HFFc6 (cell line): ENCODE measurements around the gene CNOT1. TPM values are rescaled to one million over a fixed set of nuclear protein-coding genes. Genes with fewer than 3 reads are reported as not detected.

Experiments used
- DNase-seq: peaks from one replicate; pipeline ENCODE4 v3.0.0-alpha.2; 2018
- H3K27ac Mint-ChIP-seq: 2 replicates; pipeline ENCODE4 v1.8.0; 2020; ENCODE audit warnings: mild to moderate bottlenecking, mixed read lengths
- H3K27me3 Mint-ChIP-seq: 2 replicates; pipeline ENCODE4 v1.8.0; 2021; ENCODE audit warnings: mild to moderate bottlenecking, moderate library complexity, mixed read lengths; ENCODE audit not compliant: insufficient read depth
- H3K36me3 Mint-ChIP-seq: 2 replicates; pipeline ENCODE4 v1.8.0; 2021; ENCODE audit warnings: low read depth, mixed read lengths
- H3K4me1 Mint-ChIP-seq: 2 replicates; pipeline ENCODE4 v1.8.0; 2020; ENCODE audit warnings: low read depth, mixed read lengths
- H3K4me3 Mint-ChIP-seq: 2 replicates; pipeline ENCODE4 v1.8.0; 2020; ENCODE audit warnings: mild to moderate bottlenecking, moderate library complexity, mixed read lengths
- H3K9me3 Mint-ChIP-seq: 2 replicates; pipeline ENCODE4 v1.8.0; 2020; ENCODE audit warnings: mild to moderate bottlenecking, mixed read lengths
- CTCF ChIP-seq: fragments of 200-600 bp; sonication (generic); IDR thresholded peaks from 2 replicates; pipeline ENCODE4 v1.5.0; 2021; ENCODE audit warnings: antibody characterized with exemption, mild to moderate bottlenecking
- total RNA-seq, 6 experiments: library from RNA; stranded (reverse); fragmentation: NEBNext Ultra II Directional; extraction: Animal tissue kit (Norgen Biotek cat#: 25700); gene quantifications; 2 replicates in 1 of 6; 3 replicates in 5 of 6; pipeline ENCODE4 v1.2.3, GENCODE V29; 2021

The CNOT1 gene
- total RNA-seq, 6 experiments from 2014 or later = 114 to 139 (median 121) TPM

GRCh38 chr16:58563775-58564174 lies 65.9 kb downstream of the CNOT1 start:
- Mint-ChIP-seq H3K4me1 (peaks cover 18% of the 10 kb centered on the region), H3K27ac (peak overlapping the region; percentile 1; the same call in 1 of the 2 replicates), H3K9me3 (no peaks in the 10 kb centered on the region), H3K36me3 (peaks cover 34% of the 10 kb centered on the region; the same call in 1 of the 2 replicates), H3K4me3 (no peak overlapping the region), H3K27me3 (no peaks in the 10 kb centered on the region)
- TF ChIP-seq CTCF = peak; percentile 45
- DNase-seq = no peak

GRCh38 chr16:58563235-58563634 lies 66.4 kb downstream of the CNOT1 start:
- DNase-seq = peak; percentile 56
- Mint-ChIP-seq H3K4me1 (peaks cover 18% of the 10 kb centered on the region), H3K4me3 (no peak overlapping the region), H3K27me3 (no peaks in the 10 kb centered on the region), H3K9me3 (no peaks in the 10 kb centered on the region), H3K27ac (peak overlapping the region; percentile 1; the same call in 1 of the 2 replicates), H3K36me3 (peaks cover 35% of the 10 kb centered on the region; the same call in 1 of the 2 replicates)
- TF ChIP-seq CTCF = no peak

- Mint-ChIP-seq H3K9me3 (no peaks in the 10 kb centered on the region), H3K27ac (peak overlapping the region; percentile 25), H3K4me1 (peaks cover 6% of the 10 kb centered on the region; the same call in 1 of the 2 replicates), H3K27me3 (no peaks in the 10 kb centered on the region), H3K4me3 (no peak overlapping the region), H3K36me3 (peaks cover 27% of the 10 kb centered on the region; the same call in 1 of the 2 replicates)
- TF ChIP-seq CTCF = no peak
- DNase-seq = peak; percentile 22
Observed at GRCh38 chr16:58556678-58557077, 72.9 kb downstream of the CNOT1 start.

GRCh38 chr16:58551496-58551895 lies 78.1 kb downstream of the CNOT1 start:
- Mint-ChIP-seq H3K36me3 (peaks cover 26% of the 10 kb centered on the region), H3K4me1 (peaks cover 10% of the 10 kb centered on the region), H3K4me3 (no peak overlapping the region), H3K9me3 (no peaks in the 10 kb centered on the region), H3K27me3 (no peaks in the 10 kb centered on the region; the same call in 1 of the 2 replicates), H3K27ac (peak overlapping the region; percentile 42; the same call in 1 of the 2 replicates)
- DNase-seq = no peak
- TF ChIP-seq CTCF = no peak

GRCh38 chr16:58548378-58548777 lies 81.2 kb downstream of the CNOT1 start:
- H3K36me3 Mint-ChIP-seq = peaks cover 43% of the 10 kb centered on the region
- H3K27ac Mint-ChIP-seq = peak overlapping the region; percentile 24; the same call in 1 of the 2 replicates
- H3K4me1 Mint-ChIP-seq = peaks cover 8% of the 10 kb centered on the region; the same call in 1 of the 2 replicates
- H3K9me3 Mint-ChIP-seq = no peaks in the 10 kb centered on the region
- H3K27me3 Mint-ChIP-seq = no peaks in the 10 kb centered on the region; the same call in 1 of the 2 replicates
- TF ChIP-seq CTCF = no peak
- no peak for DNase-seq
- H3K4me3 Mint-ChIP-seq = no peak overlapping the region
